Stimulated activated CD4-positive, alpha-beta T cell treated with anti-CD3 and anti-CD28 coated beads, Interleukin-4, amount 100 ng/mL, for 1 hour (primary cell): ENCODE measurements around the gene NME4.
"Not testable (repeated sequence)": the region's sequence is repeated elsewhere in the genome, so short reads cannot be mapped to it uniquely, and the experiment has no call there.

Source experiments
- DNase-seq: peaks from one replicate; pipeline ENCODE4 v3.0.0-alpha.2; 2020

The NME4 gene

DNA sequence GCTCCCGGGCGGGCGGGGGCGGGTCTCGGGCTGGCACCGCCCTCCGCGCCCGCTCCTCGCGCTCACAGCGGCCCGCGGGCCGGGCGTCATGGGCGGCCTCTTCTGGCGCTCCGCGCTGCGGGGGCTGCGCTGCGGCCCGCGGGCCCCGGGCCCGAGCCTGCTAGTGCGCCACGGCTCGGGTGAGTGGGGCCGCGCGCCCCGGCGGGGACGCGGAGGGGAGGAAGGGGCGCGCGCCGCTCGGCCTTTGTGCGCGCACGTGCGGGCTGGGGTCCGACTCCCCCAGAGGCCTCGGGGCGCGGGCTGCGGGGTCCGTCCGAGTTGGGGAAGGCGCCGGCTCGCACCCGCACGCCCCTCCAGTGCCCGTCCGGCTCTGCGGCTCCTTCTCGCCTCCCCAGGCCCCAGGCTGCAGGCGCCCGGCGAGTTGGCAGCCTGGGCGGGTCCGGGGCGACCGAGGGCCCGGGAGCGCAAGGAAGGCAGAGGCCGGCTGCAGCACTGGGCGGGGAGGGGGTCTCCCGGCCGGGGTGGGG, at the start of gene NME4:
Gene NME4, plus strand, starts transcription at position 65 of the 527 bp plus-strand sequence. Its CDS starts 24 bp downstream, at position 89.
- peak; percentile 41 for DNase-seq

DNA sequence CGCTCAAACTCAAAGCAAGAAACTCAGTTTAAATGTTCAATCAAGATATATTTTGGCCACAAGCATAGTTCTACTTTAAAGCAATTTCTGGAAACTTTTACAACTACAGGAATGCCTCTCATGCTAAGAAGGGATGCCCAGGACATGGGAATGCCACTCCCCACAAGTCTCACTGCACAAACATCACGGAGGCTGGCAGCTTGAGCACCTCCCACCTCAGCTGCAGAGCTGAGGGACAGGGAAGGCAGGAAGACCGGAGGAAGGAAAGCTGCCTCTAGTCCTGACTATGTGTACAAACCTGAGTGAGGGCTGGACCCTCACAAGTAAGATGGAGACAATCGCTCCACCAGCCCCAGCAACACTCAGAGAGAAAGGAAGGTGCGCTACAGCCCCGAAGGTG, 49.8 kb upstream of the NME4 start:
- DNase-seq, result no peak

DNA sequence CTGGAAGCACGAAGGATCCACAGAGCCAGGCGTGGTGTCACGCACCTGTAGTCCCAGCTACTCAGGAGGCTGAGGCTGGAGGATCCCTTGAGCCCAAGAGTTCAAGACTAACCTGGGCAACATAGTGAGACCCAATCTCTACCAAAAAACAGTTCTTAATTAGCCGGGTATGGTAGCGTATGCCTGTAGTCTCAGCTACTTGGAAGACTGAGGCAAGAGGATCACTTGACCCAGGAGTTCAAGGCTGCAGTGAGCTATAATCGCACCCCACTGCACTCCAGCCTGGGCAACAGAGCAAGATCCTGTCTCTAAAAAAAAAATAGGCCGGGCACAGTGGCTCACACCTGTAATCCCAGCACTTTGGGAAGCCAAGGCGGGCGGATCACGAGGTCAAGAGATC, 48.5 kb upstream of the NME4 start:
- DNase-seq, result not testable (repeated sequence)

- no peak for DNase-seq
Measured at GRCh38 chr16:349211-349610, 47.8 kb upstream of the NME4 start.

- no peak for DNase-seq
Measured at GRCh38 chr16:350203-350602, 46.8 kb upstream of the NME4 start.

DNA sequence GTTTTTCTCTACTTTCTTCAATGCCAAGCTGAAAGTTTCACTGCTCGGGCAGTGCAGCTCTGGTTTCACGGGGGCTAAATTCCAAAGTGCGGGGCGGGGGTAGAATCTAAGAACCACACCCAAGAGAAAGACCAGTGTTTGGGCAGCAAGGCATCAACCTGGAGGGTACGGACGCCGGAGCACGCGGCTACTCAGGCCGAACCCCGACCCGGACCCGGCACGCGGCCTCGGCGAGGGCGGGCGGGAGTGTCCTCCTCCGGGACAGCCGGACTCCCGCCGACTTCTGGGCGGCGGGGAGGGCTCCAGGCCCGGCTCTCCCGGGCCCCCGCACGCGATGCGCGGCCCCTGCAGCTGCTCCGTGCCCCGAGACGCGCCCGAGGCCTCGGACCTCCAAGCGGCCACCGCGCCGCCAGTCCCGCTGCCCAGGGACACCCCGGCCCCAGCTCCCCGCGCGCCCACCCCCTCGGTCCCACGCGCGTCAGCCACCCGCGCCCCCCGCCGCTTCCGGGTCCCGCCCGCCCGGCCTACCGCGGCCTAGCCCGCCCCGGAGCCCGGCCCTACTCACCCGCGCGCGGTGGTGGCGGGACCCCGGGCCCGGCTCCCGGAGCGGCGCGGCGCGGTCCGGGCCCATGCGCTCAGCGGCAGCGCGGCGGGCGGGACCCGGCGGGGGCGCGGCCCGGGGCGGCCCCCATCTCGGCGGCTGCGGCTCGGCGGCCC, 45.0 kb upstream of the NME4 start:
- DNase-seq, result peak; percentile 37

DNA sequence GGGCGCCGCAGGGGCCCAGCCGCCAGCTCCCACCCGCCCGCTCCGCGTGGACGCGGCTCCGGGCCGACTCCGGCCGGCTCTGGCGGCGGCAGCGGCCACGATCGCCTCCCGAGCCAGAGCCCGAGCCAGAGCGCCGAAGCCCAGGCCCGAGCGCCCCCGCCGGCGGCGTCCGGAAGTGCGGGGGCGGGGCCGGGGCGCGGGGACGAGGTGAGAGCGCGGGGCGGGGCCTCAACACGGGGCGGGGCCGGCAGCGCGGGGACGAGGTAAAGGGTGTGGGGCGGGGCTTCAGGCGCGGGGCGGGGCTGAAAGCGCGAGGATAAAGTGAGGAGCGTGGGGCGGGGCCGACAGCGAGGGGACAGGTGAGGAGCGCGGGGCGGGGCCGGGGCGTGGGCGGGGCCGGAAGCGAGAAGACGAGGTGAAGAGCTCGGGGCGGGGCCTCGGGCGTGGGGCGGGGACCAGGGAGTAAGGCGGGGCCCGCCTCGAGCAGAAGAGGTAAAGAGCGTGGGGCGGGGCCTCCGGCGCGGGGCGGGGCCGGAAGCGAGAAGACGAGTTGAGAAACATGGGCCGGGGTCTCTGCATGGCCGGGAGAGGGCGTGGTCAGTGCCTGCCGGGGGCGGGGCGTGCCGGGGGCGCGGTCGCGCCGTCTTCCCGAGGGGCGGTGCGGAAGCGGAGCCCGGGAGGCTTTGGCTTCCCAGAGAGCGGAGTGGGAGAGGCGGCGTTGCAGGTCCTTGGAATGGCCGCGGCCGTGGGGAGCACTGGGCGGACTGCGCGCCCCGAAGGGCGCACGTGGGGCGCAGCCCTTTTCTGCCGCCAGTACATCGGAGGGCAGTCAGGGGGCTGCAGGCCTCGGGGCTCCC, 44.2 kb upstream of the NME4 start, which contains the start of gene AXIN1:
Gene AXIN1, minus strand, starts transcription at position 177 of the 857 bp plus-strand sequence. CDS start 5,698 bp downstream, outside the sequence.
- peak; percentile 100 for DNase-seq

DNA sequence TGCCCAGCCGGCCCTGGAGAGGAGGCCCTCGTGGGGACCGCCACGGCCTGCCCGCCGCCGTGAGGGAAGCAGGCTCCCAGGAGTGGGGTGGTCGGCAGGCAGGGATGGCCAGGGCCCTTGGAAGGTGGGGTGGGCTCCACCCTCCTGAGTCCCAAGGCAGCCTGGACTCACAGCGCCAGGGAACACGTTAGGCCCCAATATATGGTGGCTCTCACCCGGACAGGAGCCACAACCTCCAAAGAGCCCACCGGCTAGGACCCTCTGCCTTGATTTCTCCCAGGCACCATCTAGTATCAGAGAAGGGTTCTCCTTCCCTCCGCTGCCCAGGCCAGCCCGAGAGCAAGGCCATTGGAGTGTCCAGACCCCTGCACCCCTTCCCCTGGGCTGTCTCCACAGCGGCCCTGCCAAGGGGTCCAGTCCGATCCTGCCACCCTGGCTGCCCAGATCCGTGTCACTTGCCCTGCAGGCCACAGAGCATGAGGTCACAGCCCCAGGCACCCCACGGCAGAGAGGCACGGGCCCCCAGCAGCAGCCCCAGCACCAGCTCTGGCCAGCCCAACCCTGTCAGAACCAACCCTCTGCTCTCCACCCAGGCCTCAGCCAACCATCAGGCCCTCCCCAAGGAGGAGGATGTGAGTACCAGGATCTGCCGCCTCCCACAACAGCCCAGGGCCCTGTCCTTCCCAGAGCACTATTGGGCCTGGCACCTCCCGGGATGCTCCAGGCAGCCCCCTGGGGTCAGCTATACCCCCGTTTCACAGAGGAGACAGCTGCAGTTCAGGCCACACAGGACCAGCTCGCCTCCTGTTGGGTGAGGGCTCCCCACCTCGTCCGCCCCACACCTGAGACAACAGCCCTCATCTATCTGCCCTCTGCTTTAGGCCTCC, 43.4 kb upstream of the NME4 start:
- DNase-seq, result no peak

DNA sequence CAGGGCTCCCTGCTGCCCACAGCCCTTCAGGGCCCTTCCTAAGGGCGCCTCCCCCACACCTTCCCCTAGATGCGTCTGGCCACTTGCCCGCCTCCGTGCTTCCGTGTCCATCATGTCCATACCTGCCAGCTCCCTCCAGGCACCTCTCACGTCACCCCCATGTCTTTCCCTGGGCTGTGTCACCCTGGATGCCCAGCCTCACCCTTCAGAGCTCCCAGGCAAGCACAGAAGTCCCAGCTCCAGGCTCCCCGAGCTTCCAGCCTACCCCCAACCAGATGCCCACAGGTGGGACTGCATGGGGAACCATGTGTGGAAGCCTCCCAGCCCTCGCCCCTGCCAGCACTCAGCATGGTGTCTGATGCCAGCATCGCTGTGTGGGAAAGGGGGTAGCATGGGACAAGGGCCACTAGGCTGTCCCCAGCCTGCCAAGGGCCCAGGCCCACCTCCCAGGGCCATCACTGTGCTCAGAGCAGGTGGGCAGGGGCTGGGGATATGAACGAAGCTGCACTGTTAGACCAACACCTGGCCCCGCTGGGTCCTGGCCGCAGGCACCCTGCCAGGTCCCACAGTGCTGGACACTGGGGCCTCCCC, 42.6 kb upstream of the NME4 start:
- DNase-seq, result no peak

DNA sequence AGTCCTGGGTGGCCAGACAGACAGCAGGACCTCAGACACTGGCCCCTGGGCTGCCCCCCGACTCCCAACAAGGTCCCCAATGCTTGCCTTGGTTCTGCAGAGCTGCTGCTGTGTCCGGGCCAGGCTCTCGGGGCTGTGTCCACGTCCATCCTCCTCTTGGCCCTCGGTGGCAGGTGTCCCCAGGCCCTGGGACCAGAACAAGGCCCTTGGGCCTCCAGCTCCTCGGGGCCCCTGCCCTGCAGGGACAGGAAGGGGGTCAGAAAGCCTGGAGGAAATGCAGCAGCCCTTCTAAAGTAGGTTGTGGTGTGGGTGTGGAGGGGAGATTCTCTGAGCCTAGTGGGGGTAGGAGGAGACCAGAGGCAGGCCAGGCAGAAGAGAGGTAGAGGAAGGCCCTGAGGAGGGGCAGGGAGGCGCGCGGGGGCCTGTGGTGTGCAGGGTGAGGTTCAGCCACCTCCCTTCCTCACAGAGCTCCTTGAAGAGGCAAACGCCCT, 42.0 kb upstream of the NME4 start:
- DNase-seq, result peak; percentile 38

DNA sequence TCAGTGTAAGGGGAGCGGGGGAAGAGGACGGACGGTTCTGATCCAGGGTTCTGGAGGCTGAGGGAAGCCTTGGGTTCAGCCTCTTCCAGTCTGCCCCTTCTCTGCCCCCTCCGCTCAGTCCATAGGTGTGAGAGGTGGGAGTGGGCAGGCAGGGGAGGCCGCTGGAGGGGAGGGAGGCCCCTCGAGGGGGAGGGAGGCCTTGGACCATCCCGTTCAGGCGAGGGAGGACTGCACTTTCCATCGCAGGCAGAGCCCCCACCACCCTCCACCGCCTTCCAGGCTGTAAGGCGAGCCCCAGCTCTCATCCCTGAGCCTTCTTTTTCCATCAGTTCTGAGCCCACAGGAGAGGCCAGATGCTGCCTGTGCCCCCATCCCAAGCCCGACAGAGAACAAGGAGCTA, 40.3 kb upstream of the NME4 start:
- DNase-seq, result no peak

DNA sequence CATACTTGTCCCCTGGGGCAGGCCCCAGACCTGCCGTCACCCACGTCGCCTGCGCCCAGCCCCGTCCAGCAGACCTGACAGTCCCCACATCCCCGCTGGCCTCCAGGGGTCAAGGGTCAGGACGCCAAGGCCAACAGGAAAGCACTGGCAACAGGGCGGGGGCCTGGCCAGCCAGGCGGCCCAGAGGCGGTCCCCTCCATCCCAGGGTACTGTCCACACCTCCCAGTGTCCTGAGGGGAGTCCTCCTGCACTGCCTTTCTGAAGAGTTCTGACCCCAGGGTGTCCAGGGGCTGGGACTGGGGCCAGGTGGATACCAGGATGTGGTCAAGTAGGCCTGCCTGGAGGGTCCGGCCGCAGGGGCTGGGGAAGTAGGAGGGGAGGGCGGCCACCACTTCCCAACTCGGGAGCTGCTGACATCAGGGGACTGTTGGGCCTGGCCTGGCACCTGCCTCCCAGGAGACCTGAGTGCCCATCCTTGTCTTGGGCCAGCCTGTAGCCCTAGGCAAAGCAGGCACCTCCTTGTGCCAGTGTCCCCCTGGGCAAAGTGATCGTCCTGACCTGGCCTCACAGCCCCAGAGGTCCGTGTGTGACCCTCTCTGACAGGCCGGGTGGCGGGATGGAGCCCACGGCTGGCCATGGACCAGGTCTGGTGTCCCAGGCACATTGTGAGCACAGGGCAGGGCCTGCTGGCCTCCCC, 37.8 kb upstream of the NME4 start:
- no peak for DNase-seq

GRCh38 chr16:359871-360697, 36.9 kb upstream of the NME4 start:
- no peak for DNase-seq

DNA sequence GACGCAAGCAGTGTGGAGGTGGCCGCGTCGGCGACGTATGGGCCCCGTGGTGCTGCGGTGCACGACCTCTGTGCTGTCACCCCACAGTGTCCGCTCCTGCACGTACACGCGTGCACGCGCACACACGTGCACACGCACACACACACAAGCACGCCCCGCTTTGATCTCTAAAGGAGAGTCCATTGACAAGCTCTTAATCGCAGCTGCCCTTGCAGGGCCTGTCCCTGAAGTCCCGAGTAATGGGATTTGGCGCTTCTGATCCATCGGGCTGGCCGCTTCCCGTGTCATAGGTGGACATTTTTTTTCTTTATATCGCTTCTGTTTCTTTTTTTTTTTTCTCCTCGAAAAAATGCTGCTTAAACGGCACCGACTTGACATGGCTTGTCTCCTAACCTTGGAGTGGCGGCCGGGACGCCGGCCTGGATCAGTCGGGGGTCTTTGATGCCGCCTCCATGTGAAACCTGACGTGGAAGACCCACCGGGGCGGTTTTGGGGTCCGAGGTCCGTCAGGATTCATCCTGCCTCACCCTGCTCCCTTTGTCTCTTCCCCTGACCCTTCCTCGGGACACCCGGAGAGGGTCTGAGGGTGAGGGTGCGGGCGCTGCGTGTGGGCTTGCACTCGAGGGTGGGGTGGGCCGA, 36.2 kb upstream of the NME4 start:
- no peak for DNase-seq

DNA sequence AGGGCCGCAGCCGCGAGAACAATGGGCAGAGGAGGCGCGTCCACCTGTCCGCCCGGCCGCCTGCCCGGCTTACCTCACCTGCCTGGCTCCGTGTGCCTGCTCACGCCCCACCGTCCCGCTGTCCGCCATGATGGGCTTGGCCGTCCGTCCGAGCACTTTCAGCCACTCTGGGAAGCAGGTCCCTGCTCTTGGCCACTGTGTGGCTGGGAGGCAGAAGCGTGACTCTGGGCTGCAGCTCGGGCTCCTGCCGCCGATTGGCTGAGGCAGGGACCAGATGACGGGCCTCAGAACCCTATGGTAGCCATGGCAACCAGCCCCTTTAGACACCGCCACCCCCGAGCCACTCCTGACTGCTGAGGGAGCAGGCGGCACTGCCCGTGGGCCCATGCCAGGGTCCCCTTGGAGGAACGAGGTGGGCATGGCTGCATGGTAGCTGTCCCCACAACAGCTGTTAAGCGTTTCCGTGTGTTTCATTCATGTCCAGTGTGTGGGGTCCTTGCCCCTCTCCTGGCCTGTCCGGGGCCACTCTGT, 35.6 kb upstream of the NME4 start:
- no peak for DNase-seq

DNA sequence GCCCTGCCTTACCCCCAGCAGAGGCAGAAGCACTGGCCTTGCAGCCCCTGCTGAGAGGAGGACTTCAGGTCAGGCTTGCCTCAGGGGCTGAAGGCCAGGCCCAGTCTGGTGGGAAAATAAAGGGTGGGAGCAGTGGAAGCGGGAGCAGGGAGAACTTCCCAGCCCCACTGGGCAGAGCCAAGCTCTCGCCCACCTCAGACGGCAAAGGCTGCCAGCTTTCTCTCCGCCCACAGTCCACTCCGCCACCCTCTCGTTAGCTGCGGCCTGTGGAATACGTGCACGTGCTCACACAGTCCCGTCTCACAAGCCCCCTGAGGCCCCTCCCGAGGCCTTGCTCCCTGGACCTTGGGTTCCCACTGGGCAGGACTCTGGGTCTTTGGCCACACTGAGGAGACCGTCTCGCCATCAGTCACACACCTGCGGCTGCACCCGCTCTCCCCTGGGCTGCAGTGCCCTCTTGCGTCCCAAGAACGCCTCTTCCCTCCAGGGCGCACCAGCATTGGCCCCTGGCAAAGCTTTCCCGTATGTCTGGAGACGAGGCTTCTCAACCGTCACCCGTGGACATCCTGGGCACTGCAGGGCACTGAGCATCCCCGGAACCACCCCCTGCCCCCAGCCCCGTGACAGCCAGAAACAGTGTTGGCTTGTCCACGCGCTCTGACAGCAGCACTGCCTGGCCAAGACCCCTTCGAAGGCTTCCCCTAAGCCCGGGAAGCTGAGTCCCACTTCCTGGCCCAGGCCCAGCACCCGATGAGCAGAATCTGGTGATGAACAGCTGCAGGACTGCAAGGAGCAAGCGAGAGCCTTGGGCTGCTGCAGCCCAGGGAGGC, 34.9 kb upstream of the NME4 start:
- peak; percentile 75 for DNase-seq

- DNase-seq, result not testable (repeated sequence)
Measured at GRCh38 chr16:362702-362999, 34.3 kb upstream of the NME4 start.

DNA sequence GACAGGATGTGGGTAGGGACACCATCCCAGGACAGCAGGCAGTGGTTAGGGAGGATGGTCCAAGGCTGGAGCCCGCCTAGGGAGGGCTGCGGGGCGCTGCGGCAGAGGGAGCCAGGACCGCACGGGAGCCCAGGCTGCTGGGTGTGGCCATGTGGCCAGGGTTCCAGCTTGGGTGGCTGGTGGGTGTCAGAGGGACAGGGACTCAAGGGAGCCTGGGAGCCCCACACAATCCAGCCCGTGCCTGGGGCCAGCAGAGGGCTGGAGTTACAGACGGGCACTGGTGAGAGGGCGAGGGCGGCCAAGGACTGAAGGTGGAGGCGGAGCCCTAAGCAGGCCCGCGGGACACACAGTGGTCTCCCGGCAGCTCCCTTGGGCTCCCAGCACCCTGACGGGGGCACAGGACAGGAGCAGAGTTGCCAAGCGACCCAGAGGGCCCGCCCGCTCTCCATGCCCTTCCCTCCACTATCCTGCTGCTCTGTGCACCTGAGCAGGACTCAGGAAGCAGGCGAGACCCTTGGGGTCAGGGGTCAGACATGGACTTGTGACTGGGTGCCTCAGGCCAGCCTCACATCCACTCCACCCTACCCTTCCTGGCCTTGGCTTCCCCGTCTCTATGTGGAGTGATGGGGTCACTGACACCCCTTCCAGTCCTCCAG, 33.8 kb upstream of the NME4 start:
- no peak for DNase-seq
